HCT116 (cell line): ENCODE measurements around the gene NEURL4. TPM values are rescaled to one million over a fixed set of nuclear protein-coding genes. Genes with fewer than 3 reads are reported as not detected.
A peak's percentile ranks its signal among the peaks of the same experiment; 100 is the strongest.

Experiments
- ATAC-seq: fragments of 200-7000 bp; cut with Tn5 transposase; 2 replicates; pipeline ENCODE4 v1.9.1; 2020; ENCODE audit warnings: mild to moderate bottlenecking, moderate library complexity
- BruUV-seq: library from RNA; stranded (reverse); fragments of 400-500 nt; replicated peaks from 2 replicates; lab custom pipeline; 2021; lab: Mats Ljungman, UMichigan
- CTCF ChIA-PET: fragments of 300-600 bp; sonication (Branson Sonifier 250); formaldehyde crosslinking; loops from one replicate; lab custom pipeline; 2021; ENCODE audit warnings: antibody characterized with exemption; lab: Charles Lee
- POLR2A ChIA-PET: fragments of 300-600, 350-600 bp; sonication (Branson Sonifier 250); formaldehyde crosslinking; loops from one replicate; lab custom pipeline; 2021; ENCODE audit warnings: antibody characterized with exemption; lab: Charles Lee
- RAD21 ChIA-PET, 2 experiments: fragments of 300-600 bp; sonication (Branson Sonifier 250); formaldehyde crosslinking; loops; one replicate each; lab custom pipeline; 2023; ENCODE audit warnings: low total read pairs in 2 of 2; ENCODE audit not compliant: uncharacterized antibody in 2 of 2, unreplicated experiment in 2 of 2, low non-redundant PET in 1 of 2; lab: Charles Lee
- DNase-seq: peaks from one replicate; pipeline ENCODE4 v3.0.0-alpha.2; 2010; ENCODE audit warnings: low read depth, low spot score
- H2AFZ ChIP-seq: fragments of 200-600 bp; shearing (Covaris generic), sonication (generic); 2 replicates; pipeline ENCODE4 v1.6.1; 2017; ENCODE audit warnings: low read depth, mixed run types, mixed read lengths, antibody characterized with exemption, low read length; ENCODE audit not compliant: poor library complexity, severe bottlenecking
- H3K27ac ChIP-seq: 2 replicates; pipeline ENCODE4 v1.5.1; 2012; ENCODE audit warnings: low read depth, low read length
- H3K27me3 ChIP-seq: fragments of 200-600 bp; sonication (generic); 2 replicates; pipeline ENCODE4 v1.6.1; 2016; ENCODE audit warnings: mixed run types, low read length, mixed read lengths; ENCODE audit not compliant: insufficient read depth
- H3K36me3 ChIP-seq, 2 experiments: fragments of 200-500 bp in 1 of 2; fragments of 200-600 bp in 1 of 2; sonication (Bioruptor generic) in 1 of 2; sonication (generic) in 1 of 2; 2 replicates each; pipeline versions ENCODE4 v1.5.1 to v1.6.1; 2014 to 2016; ENCODE audit warnings: low read length in 2 of 2, inconsistent platforms in 1 of 2, mixed read lengths in 1 of 2, mixed run types in 1 of 2; ENCODE audit not compliant: insufficient read depth in 2 of 2, control insufficient read depth in 1 of 2
- H3K4me1 ChIP-seq, 2 experiments: fragments of 200-600 bp in 1 of 2; sonication (generic) in 1 of 2; 2 replicates each; pipeline versions ENCODE4 v1.5.1 to v1.6.1; 2012 to 2017; ENCODE audit warnings: low read length in 2 of 2, inconsistent platforms in 1 of 2, mild to moderate bottlenecking in 1 of 2, mixed read lengths in 1 of 2, mixed run types in 1 of 2, moderate library complexity in 1 of 2; ENCODE audit not compliant: insufficient read depth in 2 of 2, control insufficient read depth in 1 of 2
- H3K4me2 ChIP-seq: fragments of 200-600 bp; sonication (generic); 2 replicates; pipeline ENCODE4 v1.6.1; 2017; ENCODE audit warnings: mixed run types, low read length, mixed read lengths
- H3K4me3 ChIP-seq, 2 experiments: fragments of 200-600 bp in 1 of 2; sonication (generic) in 1 of 2; replicated peaks in 1 of 2; 2 replicates each; pipeline ENCODE4 v1.5.1; 2011 to 2016; ENCODE audit warnings: low read length in 2 of 2, control low read depth in 1 of 2, low read depth in 1 of 2, mild to moderate bottlenecking in 1 of 2, mixed read lengths in 1 of 2, mixed run types in 1 of 2
- H3K79me2 ChIP-seq: fragments of 200-600 bp; sonication (generic); 2 replicates; pipeline ENCODE4 v1.6.1; 2017; ENCODE audit warnings: mild to moderate bottlenecking, mixed run types, low read length, moderate library complexity, mixed read lengths; ENCODE audit not compliant: insufficient read depth
- H3K9ac ChIP-seq: fragments of 200-600 bp; sonication (generic); 2 replicates; pipeline ENCODE4 v1.6.1; 2016; ENCODE audit warnings: low read length, mixed read lengths
- H3K9me2 ChIP-seq: fragments of 200-600 bp; sonication (generic), shearing (Covaris generic); 2 replicates; pipeline ENCODE4 v1.6.1; 2017; ENCODE audit warnings: mixed run types, mild to moderate bottlenecking, moderate library complexity; ENCODE audit not compliant: insufficient read depth
- H3K9me3 ChIP-seq, 2 experiments: fragments of 200-500 bp in 1 of 2; fragments of 200-600 bp in 1 of 2; sonication (Bioruptor generic) in 1 of 2; sonication (generic) in 1 of 2; 2 replicates each; pipeline ENCODE4 v1.6.1; 2014 to 2017; ENCODE audit warnings: low read length in 2 of 2, mixed read lengths in 2 of 2, inconsistent platforms in 1 of 2, low read depth in 1 of 2, mild to moderate bottlenecking in 1 of 2, mixed run types in 1 of 2, moderate library complexity in 1 of 2; ENCODE audit not compliant: control insufficient read depth in 1 of 2, insufficient read depth in 1 of 2
- H4K20me1 ChIP-seq: fragments of 200-600 bp; sonication (generic), shearing (Covaris generic); 2 replicates; pipeline ENCODE4 v1.6.1; 2017; ENCODE audit warnings: mixed run types, mild to moderate bottlenecking, moderate library complexity; ENCODE audit not compliant: insufficient read depth
- CBX3 ChIP-seq: IDR thresholded peaks from 2 replicates; pipeline ENCODE4 v1.6.1; 2012; ENCODE audit warnings: low read depth
- ELF1 ChIP-seq: IDR thresholded peaks from 2 replicates; pipeline ENCODE4 v1.6.1; 2012; ENCODE audit warnings: low read depth, borderline replicate concordance
- FOSL1 ChIP-seq: IDR thresholded peaks from 2 replicates; pipeline ENCODE4 v1.6.1; 2012; ENCODE audit warnings: low read depth
- POLR2A ChIP-seq: IDR thresholded peaks from 2 replicates; pipeline ENCODE4 v1.7.0; 2011; ENCODE audit warnings: borderline replicate concordance; ENCODE audit not compliant: insufficient read depth, insufficient read length; ENCODE audit errors: extremely low read depth
- POLR2AphosphoS5 ChIP-seq: IDR thresholded peaks from 2 replicates; pipeline ENCODE4 v1.6.1; 2011; ENCODE audit warnings: mild to moderate bottlenecking, low read depth, low read length, moderate library complexity
- SP1 ChIP-seq: IDR thresholded peaks from 2 replicates; pipeline ENCODE4 v1.6.1; 2012; ENCODE audit warnings: low read depth
- YY1 ChIP-seq: IDR thresholded peaks from 2 replicates; pipeline ENCODE4 v1.6.1; 2011; ENCODE audit warnings: low read length, low read depth, moderate library complexity, mild to moderate bottlenecking; ENCODE audit not compliant: insufficient replicate concordance; ENCODE audit errors: extremely low read depth
- ZNF274 ChIP-seq: fragments of 200-500 bp; sonication (Bioruptor generic); IDR thresholded peaks from 2 replicates; pipeline ENCODE4 v1.6.1; 2014; ENCODE audit warnings: mild to moderate bottlenecking, low read depth, low read length, inconsistent platforms
- intact Hi-C: fragments of 100-400 bp; cut with micrococcal nuclease; formaldehyde crosslinking; loops from 2 replicates; pipeline ENCODE4 v1.10.0; 2022
- total RNA-seq: library from RNA; stranded (reverse); gene quantifications from one replicate; pipeline ENCODE4 v1.2.1, GENCODE V29; 2021; ENCODE audit not compliant: unreplicated experiment

The NEURL4 gene
- total RNA-seq, 1 experiment from 2014 or later: 56.9 TPM

DNA sequence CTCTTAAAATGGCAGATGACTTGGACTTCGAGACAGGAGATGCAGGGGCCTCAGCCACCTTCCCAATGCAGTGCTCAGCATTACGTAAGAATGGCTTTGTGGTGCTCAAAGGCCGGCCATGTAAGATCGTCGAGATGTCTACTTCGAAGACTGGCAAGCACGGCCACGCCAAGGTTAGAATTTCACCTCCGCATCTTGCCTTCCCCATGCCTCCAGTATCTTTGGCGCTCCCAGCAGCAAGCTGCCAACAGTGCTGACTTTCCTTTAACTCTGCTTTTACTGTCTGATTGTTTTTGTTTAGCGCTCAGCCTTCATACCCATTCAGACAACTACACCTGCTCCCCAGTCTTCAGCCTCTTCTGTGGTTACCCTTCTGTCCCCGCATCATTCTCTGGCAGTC, 19.5 kb downstream of the NEURL4 start:
- POLR2A ChIA-PET: interaction anchor here (1.0 to 1.6 kb wide), 2 partner anchors 20 to 73 kb away, joined by 3 to 9 read pairs; partner anchors contain the start of gene NEURL4
- Histone ChIP-seq H3K4me1 (peaks cover 32 to 64% of the 10 kb centered on the region in 2 experiments), H4K20me1 (peaks cover 36% of the 10 kb centered on the region)

DNA sequence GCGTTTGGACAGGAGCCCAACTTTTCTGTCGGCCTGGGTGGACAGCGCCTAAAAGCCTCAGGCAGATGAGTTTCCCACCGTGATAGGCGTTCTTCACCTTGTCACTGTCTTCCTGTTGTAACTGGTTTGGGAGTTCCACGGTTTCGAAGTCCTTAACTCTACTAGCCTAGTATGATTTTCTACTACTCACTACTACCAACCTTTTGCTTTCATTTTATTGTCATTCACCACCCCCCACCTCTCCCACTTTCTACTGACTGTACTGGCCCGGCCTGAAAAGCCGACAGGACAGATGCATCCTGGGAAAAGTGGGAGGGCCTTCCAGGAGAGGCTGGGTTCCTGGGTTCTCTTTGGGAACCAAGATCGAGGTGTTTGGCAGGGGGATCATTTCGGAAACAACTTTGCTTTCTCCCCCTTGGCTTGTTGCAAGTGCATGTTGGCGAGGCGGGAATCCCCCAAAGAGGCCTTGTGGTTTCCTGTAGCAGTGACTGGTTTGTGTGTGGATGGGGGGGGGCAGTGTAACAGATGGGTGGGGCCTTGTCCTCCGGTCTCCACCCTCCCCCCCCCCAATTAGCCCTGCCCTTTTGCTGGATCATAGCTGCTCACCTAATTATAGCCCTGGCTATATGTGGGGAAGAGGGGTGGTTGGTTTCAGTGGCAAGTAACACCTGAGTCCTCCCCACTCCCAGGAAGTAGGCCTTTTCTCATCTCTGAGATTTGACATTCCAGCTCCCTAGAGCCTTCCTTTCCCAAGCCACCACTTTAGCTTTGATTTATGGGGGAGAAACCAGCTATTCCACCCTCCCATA, 20.3 kb downstream of the NEURL4 start:
- BruUV-seq: TSS peak; percentile 91
- intact Hi-C loops: loop anchor here (5.0 kb wide), 1 partner anchor 57 kb away; the partner anchor contains the start of genes CTDNEP1 and ELP5
- peaks cover 28 to 56% of the 10 kb centered on the region in 2 experiments for H3K4me1 ChIP-seq

More for the DNA sequence above, 19.5 kb downstream of the NEURL4 start:
- Histone ChIP-seq H3K36me3 (peaks cover 30 to 46% of the 10 kb centered on the region in 2 experiments), H2AFZ (no peak overlapping the region), H3K79me2 (peaks cover 71% of the 10 kb centered on the region), H3K9ac (peak overlapping the region; percentile 99; the same call in 1 of the 2 replicates), H3K9me2 (no peaks in the 10 kb centered on the region), H3K27ac (peak overlapping the region; percentile 17), H3K4me2 (peak overlapping the region; percentile 88), H3K4me3 (peak overlapping the region; percentile 90 to 99; a peak in 3 of 4 replicates), H3K27me3 (no peaks in the 10 kb centered on the region), H3K9me3 (no peaks in the 10 kb centered on the region)
- ChIA-PET CTCF (interaction anchor here (0.6 kb wide), 1 partner anchor 58 kb away, joined by 3 read pairs; the partner anchor contains the start of gene CTDNEP1), RAD21 (no interaction called here)
- TF ChIP-seq ZNF274 (no peak), ELF1 (no peak), CBX3 (no peak), POLR2A (no peak)
- DNase-seq (no peak), ATAC-seq (no peak)
- BruUV-seq: no TSS peak
- intact Hi-C loops: loop anchor here (5.0 kb wide), 1 partner anchor 57 kb away; the partner anchor contains the start of genes CTDNEP1 and ELP5

More for the DNA sequence above, 20.3 kb downstream of the NEURL4 start:
- peak; percentile 72 for TF ChIP-seq POLR2AphosphoS5
- TF ChIP-seq SP1: 0 out of 2 replicates have a peak, but pooled peaks have one; percentile 17
- peak; percentile 62 for TF ChIP-seq POLR2A
- no peak for TF ChIP-seq FOSL1
- TF ChIP-seq YY1: peak; percentile 46
- H3K4me3 ChIP-seq: peak overlapping the region; percentile 90 to 99
- peak; percentile 30 for ATAC-seq
- ChIA-PET POLR2A (interaction anchor here (0.8 to 1.6 kb wide), 4 partner anchors 21 to 95 kb away, joined by 3 to 9 read pairs (median 3); partner anchors contain the start of genes GABARAP, NEURL4 and TMEM256), CTCF (interaction anchor here (0.6 kb wide), 1 partner anchor 57 kb away, joined by 3 read pairs; the partner anchor contains the start of gene CTDNEP1), RAD21 (no interaction called here)
- peaks cover 36% of the 10 kb centered on the region for H4K20me1 ChIP-seq
- H3K9ac ChIP-seq: peak overlapping the region; percentile 99
- peaks cover 30 to 46% of the 10 kb centered on the region in 2 experiments for H3K36me3 ChIP-seq
- H3K27me3 ChIP-seq: no peaks in the 10 kb centered on the region
- peaks cover 63% of the 10 kb centered on the region for H3K79me2 ChIP-seq
- H3K27ac ChIP-seq: peak overlapping the region; percentile 98
- no peaks in the 10 kb centered on the region for H3K9me3 ChIP-seq
- H3K4me2 ChIP-seq: peak overlapping the region; percentile 88
- H2AFZ ChIP-seq: no peak overlapping the region
- H3K9me2 ChIP-seq: no peaks in the 10 kb centered on the region
- peak; percentile 72 for DNase-seq
